ENCODE results near the gene ACBD5.
"Not testable (repeated sequence)": the region's sequence is repeated elsewhere in the genome, so short reads cannot be mapped to it uniquely, and the experiment has no call there.

ACBD5 gene

GRCh38 chr10:27241010-27241651 is 534 bp upstream of the ACBD5 start:
- DNase-seq (ENCODE audit: low spot score) = peak; percentile 27

DNA sequence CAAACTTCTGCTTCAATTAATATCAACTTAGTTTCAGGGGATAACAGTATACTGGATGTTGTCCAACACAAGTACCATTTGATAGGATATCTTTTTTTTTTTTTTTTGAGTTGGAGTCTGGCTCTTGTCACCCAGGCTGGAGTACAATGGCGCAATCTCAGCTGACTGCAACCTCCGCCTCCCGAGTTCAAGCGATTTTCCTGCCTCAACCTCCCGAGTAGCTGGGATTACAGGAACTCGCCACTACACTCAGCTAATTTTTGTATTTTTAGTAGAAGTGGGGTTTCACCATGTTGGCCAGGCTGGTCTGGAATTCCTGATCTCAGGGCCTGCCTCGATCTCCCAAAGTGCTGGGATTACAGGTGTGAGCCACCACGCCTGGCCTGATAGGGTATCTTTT is 3.1 kb downstream of the ACBD5 start:
- DNase-seq (ENCODE audit: low spot score) = not testable (repeated sequence)

DNA sequence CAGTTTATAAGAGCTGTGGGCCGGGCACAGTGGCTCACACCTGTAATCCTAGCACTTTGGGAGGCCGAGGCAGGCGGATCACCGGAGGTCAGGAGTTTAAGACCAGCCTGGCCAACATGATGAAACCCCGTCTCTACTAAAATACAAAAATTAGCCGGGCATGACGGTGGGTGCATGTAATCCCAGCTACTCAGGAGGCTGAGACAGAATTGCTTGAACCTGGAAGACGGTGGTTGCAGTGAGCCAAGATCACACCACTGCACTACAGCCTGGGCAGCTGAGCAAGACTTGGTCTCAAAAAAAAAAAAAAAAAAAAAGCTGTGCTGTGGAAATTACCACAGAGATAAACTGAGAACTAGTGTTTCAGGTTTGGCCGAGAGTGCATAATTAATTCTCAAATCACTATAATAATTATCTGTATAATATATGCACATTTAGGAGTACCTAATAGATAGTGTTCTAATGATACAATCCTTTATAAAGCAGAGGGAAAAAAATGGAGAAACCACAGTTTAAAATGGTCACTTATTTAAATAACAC is 3.9 kb downstream of the ACBD5 start:
- DNase-seq (ENCODE audit: low spot score) = not testable (repeated sequence)

GRCh38 chr10:27235706-27236105 is 4.9 kb downstream of the ACBD5 start:
- no peak for DNase-seq (ENCODE audit: low spot score)

DNA sequence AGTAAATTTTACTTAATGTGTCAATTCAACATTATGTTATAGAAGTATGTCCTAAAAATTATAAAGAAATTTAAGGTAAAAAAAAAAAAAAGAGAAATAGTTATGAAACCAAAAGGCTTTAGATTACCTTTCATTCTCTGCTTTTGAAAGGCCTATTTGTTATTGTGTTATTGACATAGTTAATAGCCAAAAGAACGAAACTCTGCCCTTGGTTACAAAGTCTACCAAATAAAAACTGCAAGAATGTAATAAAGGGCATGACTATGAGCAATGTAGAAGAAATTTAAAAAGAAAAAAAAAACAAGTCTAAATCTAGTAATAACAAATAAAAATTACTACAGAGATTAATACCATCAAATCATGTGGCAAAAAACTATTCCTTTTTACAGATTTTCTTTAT is 10.6 kb downstream of the ACBD5 start:
- DNase-seq (ENCODE audit: low spot score) = no peak

GRCh38 chr10:27225642-27226257 is 14.8 kb downstream of the ACBD5 start:
- DNase-seq (ENCODE audit: low spot score) = no peak

DNA sequence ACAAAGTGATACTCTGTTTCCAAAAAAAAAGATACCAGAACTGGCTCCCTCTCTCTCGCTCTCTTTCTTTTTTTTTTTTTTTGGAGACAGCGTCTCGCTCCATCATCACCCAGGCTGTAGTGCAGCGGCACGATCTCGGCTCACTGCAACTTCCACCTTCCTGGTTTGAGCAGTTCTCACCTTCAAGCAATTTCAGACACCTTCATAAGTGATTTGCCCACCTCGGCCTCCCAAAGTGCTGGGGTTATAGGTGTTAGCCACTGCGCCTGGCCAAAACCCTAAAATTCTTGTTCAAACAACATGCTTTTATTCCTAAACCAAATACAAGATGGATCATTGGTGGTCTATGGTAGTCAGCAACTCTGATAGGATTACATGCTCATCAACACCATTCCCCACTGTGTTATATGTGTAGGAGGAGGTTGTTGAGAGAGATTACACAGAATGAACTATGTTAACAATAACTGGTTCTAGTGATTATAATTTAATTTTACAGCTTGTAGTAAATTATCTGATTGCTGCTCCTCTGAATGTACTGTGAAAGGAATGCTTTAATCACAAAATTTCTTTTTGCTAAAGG is 15.5 kb downstream of the ACBD5 start:
- no peak for DNase-seq (ENCODE audit: low spot score)

GRCh38 chr10:27223964-27224363 is 16.6 kb downstream of the ACBD5 start:
- DNase-seq (ENCODE audit: low spot score) = peak; percentile 71

GRCh38 chr10:27207350-27207749 is 33.2 kb downstream of the ACBD5 start:
- DNase-seq (ENCODE audit: low spot score) = no peak

GRCh38 chr10:27203806-27204205 is 36.8 kb downstream of the ACBD5 start:
- DNase-seq (ENCODE audit: low spot score) = no peak

DNA sequence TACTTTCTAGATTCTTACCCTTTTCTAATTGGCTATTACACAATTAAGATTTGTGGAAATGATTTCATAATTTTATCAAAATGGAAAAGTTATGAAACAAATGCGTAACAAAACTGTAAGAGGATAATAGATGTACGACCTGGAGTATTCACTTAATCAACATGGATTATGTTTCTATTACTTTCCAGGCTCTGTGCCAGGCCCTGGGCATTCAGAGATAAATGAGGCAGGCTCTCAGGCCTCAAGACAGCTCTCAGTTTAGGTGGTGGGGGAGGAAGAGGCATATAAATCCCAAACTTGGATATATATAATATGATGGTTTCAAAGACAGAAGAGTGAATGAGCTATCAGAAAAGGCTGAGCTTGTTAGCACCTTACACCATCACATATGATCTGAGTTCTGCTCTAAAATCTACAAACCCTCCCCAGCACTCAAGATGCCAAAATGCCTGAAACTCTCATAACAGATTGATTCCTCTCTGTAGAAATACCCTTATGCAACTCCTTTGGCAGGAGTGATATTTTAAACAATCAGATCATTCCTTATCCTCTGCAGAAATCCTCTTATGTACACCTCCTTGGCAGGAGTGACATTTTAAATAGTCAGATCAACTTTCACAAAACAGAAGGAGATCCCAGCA is 42.5 kb downstream of the ACBD5 start:
- DNase-seq (ENCODE audit: low spot score) = no peak

- no peak for DNase-seq (ENCODE audit: low spot score)
These were observed 48.3 kb downstream of the ACBD5 start for GRCh38 chr10:27192284-27192683.

GRCh38 chr10:27190508-27190907 is 50.1 kb downstream of the ACBD5 start:
- no peak for DNase-seq (ENCODE audit: low spot score)

DNA sequence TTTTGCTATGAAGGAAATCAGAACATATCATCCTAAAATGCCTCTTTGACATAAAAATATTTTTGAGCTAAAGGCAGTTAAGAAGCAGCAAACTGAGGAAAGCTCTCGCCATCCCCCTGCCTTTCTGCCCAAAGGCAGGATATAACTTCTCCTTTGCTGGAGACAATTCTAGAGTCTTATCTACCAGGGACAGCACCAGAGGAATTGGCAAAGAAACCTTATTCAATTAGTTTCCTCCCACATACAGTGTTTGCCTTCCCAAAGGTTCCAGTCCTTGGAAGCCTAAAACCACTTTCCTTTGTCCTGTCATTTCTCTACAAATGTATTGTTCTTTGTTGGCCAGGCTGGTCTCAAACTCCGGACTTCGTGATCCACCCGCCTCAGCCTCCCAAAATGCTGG is 51.7 kb downstream of the ACBD5 start:
- no peak for DNase-seq (ENCODE audit: low spot score)

- DNase-seq (ENCODE audit: low spot score) = no peak
These were observed 52.3 kb downstream of the ACBD5 start for GRCh38 chr10:27188259-27188658.

- DNase-seq (ENCODE audit: low spot score) = no peak
These were observed 70.7 kb downstream of the ACBD5 start for GRCh38 chr10:27169849-27170248.

DNA sequence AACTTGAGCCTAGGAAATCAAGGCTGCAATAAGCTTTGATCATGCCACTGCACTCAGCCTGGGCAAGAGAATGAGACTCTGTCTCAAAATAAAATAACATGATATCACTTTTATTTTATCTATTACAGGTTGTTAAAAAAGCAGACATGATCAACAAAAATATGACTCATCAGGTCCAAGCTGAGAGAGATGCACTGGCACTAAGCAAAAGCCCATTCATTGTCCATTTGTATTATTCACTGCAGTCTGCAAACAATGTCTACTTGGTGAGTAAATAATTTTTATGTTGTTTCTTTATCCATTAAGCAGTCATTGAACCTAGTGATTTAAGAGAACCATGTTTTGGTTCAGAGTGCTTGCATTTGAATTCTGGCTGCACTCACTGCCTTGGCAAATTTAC is 82.2 kb downstream of the ACBD5 start:
- DNase-seq (ENCODE audit: low spot score) = no peak

DNA sequence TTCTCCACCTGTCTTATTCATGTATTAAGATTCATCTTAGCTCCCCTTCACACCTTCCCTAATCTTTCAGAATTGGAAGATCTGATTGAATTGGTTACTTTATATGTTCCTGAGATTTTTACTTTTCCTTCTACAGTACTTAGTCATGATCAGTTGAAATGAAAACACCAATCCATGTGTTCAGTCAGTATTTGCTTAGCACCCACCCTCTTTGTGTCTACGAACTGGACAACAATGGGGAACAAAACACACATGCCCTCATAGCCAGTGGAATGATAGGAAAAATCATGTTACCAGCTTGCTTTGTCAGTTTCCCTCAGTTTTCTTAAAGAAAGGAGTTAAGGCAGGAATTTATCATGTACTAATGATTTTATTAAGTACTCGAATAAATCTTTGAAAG is 83.4 kb downstream of the ACBD5 start:
- DNase-seq (ENCODE audit: low spot score) = no peak

DNA sequence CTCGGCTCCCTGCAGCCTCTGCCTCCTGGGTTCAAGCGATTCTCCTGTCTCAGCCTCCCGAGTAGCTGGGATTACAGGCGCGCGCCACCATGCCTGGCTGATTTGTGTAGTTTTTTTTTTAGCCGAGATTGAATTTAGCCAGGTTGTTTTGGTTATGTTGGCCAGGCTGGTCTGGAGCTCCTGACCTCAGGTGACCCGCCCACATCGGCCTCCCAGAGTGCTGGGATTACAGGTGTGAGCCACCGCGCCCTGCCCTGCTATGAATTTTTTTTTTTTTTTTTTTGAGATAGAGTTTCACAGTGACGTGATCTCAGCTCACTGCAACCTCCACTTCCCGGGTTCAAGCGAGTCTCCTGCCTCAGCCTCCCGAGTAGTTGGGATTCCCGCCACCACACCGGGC is 84.0 kb downstream of the ACBD5 start:
- DNase-seq (ENCODE audit: low spot score) = not testable (repeated sequence)

DNA sequence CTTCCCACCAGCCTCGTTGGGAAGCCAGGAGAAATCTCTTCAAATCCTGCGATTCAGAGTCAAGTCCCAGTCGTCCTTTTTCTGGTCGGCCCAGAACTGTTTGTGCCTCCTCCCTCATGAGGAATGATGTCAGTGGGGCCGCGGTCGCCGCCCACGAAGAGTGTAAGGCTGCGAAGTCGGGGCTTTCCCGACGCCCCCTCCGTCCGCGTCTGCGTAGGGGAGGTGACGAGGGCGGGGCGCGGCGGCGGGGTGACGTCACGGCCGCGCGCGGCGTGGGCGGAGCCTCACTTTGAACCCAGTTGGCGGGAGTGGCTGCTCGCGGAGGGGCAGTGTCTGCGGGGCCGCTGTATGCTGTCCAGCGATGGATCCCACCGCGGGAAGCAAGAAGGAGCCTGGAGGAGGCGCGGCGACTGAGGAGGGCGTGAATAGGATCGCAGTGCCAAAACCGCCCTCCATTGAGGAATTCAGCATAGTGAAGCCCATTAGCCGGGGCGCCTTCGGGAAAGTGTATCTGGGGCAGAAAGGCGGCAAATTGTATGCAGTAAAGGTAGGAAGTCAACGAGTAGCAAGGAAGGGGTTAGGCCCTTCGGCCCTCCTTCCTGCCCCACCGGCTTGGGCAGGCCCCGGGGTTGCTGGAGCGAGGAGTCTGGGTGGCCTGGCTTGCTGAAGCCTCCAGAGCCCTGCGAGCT is 85.4 kb downstream of the ACBD5 start, which contains the start of gene MASTL:
Gene MASTL (plus strand): TSS at position 287 of the 689 bp plus-strand sequence. CDS start 75 bp downstream, at position 362.
- peak; percentile 92 for DNase-seq (ENCODE audit: low spot score)

DNA sequence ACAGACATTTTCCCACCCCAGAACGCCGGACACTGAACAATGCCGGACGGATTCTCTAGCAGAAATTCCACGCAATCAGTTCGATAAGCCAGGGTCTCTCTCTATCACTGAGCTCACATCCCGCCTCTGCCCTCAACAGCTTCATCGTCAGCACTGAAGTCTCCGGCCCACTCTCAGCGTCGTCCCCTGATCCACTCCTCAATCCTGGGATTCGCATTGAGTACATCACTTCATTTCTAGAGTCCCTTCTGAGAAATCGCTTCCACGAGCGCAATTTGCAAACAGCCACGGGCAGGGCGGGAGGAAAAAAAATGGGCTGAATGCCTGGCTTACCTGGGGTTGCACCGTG is 86.8 kb downstream of the ACBD5 start:
- DNase-seq (ENCODE audit: low spot score) = no peak

- DNase-seq (ENCODE audit: low spot score) = no peak
These were observed 87.3 kb downstream of the ACBD5 start for GRCh38 chr10:27153329-27153728.
